Lower leg skin (tissue), 4 donors: ENCODE results near the gene SUPT16H. TPM values are rescaled to one million over a fixed set of nuclear protein-coding genes. Genes with fewer than 3 reads are reported as not detected.

ENCODE experiments used
- DNase-seq, 2 donors: peaks; one replicate each; pipeline ENCODE4 v3.0.0-alpha.2; 2019; ENCODE audit warnings: low spot score in 2 of 2
- H3K4me3 ChIP-seq: fragments of 200-600 bp; sonication (generic); 2 replicates; pipeline ENCODE4 v1.5.1; 2017; ENCODE audit warnings: mild to moderate bottlenecking, low read depth; ENCODE audit not compliant: poor library complexity, severe bottlenecking
- POLR2A ChIP-seq, 2 donors: fragments of 450-650 bp; IDR thresholded peaks; one replicate each; pipeline ENCODE4 v1.6.1; 2016 to 2017; ENCODE audit warnings: antibody characterized with exemption in 2 of 2, mild to moderate bottlenecking in 1 of 2, moderate library complexity in 1 of 2
- WGBS, 2 donors: methylation state at CpG; one replicate each; pipeline ENCODE4 v1.1.5; 2018; 5-methylcytosine and 5-hydroxymethylcytosine counted together
- intact Hi-C: fragments of 100-400 bp; cut with DNase I; formaldehyde crosslinking; loops from one replicate; pipeline ENCODE4 v1.15.0; 2023; ENCODE audit warnings: low total_unique reads
- total RNA-seq, 4 donors: library from RNA; depleted of rRNA; stranded (reverse); fragments of >200 nt; gene quantifications; one replicate each; pipeline ENCODE4 v1.1.0, GENCODE V29; 2016
- TF ChIP-seq, protein P1 (sequence below), 3 donors: fragments of 450-650 bp; IDR thresholded peaks; one replicate each; pipeline ENCODE4 v1.5.1; 2016; ENCODE audit warnings: antibody characterized with exemption in 3 of 3, mild to moderate bottlenecking in 3 of 3, moderate library complexity in 2 of 3

Gene SUPT16H
- total RNA-seq, 4 donors from 2014 or later = 35.7 to 50.3 (median 45.8) TPM

DNA sequence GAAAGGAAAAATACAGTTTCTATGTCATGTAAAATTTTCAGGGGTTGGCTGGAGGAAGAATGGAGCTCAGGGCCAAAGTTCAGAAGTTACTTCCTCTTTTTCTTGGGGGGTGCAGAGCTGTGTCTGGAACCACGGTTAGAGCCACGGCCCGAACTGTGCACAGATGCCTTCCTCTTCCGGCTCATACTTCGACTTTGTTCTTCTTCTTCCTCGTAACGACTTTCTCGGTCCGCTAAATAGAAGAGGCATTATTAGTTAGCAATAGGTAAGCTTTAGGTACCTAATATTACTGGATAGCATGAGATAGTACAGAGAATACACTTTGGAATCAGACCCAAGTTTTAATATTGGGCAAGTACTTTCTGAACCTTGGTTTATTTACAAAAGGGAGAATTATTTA lies 31.2 kb downstream of the SUPT16H start:
- WGBS, 2 donors = 86 to 90% methylated on average over 9 of the region's 9 CpGs
- DNase-seq = peak in 1 of 2 donors; percentile 15
- H3K4me3 ChIP-seq = no peak overlapping the region
- intact Hi-C loops = no loop called here
- TF ChIP-seq, protein P1, sequence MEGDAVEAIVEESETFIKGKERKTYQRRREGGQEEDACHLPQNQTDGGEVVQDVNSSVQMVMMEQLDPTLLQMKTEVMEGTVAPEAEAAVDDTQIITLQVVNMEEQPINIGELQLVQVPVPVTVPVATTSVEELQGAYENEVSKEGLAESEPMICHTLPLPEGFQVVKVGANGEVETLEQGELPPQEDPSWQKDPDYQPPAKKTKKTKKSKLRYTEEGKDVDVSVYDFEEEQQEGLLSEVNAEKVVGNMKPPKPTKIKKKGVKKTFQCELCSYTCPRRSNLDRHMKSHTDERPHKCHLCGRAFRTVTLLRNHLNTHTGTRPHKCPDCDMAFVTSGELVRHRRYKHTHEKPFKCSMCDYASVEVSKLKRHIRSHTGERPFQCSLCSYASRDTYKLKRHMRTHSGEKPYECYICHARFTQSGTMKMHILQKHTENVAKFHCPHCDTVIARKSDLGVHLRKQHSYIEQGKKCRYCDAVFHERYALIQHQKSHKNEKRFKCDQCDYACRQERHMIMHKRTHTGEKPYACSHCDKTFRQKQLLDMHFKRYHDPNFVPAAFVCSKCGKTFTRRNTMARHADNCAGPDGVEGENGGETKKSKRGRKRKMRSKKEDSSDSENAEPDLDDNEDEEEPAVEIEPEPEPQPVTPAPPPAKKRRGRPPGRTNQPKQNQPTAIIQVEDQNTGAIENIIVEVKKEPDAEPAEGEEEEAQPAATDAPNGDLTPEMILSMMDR (IDR thresholded peaks at IDR 0.05) = no peak
- no peak for TF ChIP-seq POLR2A (IDR thresholded peaks at IDR 0.05)

DNA sequence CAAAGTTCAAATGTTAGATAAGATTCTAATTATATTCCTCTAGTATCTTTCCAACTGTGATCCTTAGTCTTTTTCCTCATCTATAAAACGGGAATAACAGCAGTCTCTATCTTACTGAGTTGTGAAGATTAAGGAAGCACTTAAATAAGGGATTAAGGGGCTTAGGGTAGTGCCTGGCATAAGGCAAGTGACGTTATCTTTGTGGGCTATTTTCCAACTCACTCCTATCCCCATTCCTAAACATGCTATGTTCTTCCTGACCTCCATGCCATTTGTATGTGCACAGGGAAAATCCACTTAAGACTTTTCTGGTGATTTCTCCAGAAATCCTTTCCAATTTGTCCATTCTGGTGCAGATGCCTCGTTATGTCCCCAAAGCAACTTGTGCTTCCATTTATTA lies 33.3 kb downstream of the SUPT16H start:
- TF ChIP-seq, protein P1 (IDR thresholded peaks at IDR 0.05) = no peak
- TF ChIP-seq POLR2A (IDR thresholded peaks at IDR 0.05) = no peak
- intact Hi-C loops = no loop called here
- no peak overlapping the region for H3K4me3 ChIP-seq
- DNase-seq = no peak
- WGBS, 2 donors = 43 to 70% methylated on average over 2 to 3 of the region's 3 CpGs

DNA sequence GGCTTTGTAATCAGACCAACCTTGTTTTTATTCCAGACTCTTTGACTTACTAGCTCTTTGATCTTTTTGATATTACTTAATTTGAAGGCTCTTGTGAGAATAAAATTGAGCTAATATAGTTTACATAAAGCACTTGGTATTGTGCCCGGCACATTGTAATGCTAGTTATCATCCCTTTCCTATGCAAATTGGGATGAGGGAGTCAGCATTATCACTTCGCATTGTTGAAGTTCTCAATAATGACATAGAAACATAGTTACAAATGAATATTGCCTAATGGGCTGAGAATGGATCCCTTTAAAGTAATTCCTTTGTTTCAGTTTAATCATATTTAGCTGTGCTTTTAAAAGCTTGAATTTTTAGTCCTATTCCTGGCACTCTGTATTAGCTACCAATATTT lies 36.6 kb downstream of the SUPT16H start:
- 52 to 55% methylated on average over 2 of the region's 2 CpGs for WGBS, 2 donors
- intact Hi-C loops = no loop called here
- no peak overlapping the region for H3K4me3 ChIP-seq
- TF ChIP-seq, protein P1 (IDR thresholded peaks at IDR 0.05) = no peak
- TF ChIP-seq POLR2A (IDR thresholded peaks at IDR 0.05) = no peak
- DNase-seq = no peak

DNA sequence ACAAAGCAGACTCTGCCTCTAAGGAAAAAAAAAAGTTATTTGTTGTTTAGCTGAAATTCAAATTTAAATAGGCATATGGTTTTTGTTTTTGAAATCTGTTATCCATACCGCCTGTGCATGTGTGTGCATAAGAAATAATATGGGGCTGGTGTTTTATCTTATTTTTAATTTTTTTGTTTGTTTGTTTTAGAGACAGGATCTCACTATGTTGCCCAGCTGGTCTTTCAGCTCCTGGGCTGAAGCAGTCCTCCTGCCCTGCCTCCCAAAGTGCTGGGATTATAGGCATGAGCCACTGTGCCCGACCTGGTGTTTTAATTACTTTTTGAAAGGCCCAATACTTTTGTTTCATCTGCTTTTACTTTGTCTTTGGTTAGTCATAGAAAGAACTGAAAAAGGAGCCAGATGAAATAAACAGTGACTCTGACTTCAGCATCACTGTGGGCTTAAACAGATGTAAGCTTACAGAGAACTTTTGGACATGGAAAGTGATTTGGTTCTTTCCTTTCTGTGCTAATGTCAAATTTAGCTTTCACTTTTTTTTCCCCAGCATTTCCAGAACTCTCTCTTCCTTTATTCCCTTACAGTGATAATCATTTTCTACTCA lies 37.2 kb downstream of the SUPT16H start:
- DNase-seq = no peak
- WGBS, 2 donors = 54 to 64% methylated on average over 2 of the region's 2 CpGs
- no peak overlapping the region for H3K4me3 ChIP-seq
- intact Hi-C loops = no loop called here
- TF ChIP-seq POLR2A (IDR thresholded peaks at IDR 0.05) = no peak
- TF ChIP-seq, protein P1 (IDR thresholded peaks at IDR 0.05) = no peak

GRCh38 chr14:21343035-21343794 lies 40.6 kb downstream of the SUPT16H start:
- intact Hi-C loops = no loop called here
- no peak for TF ChIP-seq POLR2A (IDR thresholded peaks at IDR 0.05)
- TF ChIP-seq, protein P1 (IDR thresholded peaks at IDR 0.05) = no peak

More at GRCh38 chr14:21343035-21343794, 40.6 kb downstream of the SUPT16H start:
- no peak overlapping the region for H3K4me3 ChIP-seq
- DNase-seq = no peak
- 80 to 83% methylated on average over 13 of the region's 13 CpGs for WGBS, 2 donors
